LNCAP (cell line): ENCODE measurements around the gene TNS1.

ENCODE experiments used
- CTCF ChIP-seq: fragments of 450-650 bp; IDR thresholded peaks from 2 replicates; pipeline ENCODE4 v1.5.1; 2017; ENCODE audit warnings: mild to moderate bottlenecking

TNS1 gene

GRCh38 chr2:218002845-218003180, at the start of gene TNS1:
TSS of gene TNS1 (minus strand) at chr2:218002995. CDS start at chr2:218002872, 123 bp downstream.
- TF ChIP-seq CTCF: no peak

- TF ChIP-seq CTCF: no peak
These were observed 49.1 kb upstream of the TNS1 start for GRCh38 chr2:218051903-218052302.

GRCh38 chr2:218047536-218048225, 44.9 kb upstream of the TNS1 start:
- no peak for TF ChIP-seq CTCF

- TF ChIP-seq CTCF: no peak
These were observed 43.4 kb upstream of the TNS1 start for GRCh38 chr2:218046238-218046637.

- TF ChIP-seq CTCF: no peak
These were observed 40.9 kb upstream of the TNS1 start for GRCh38 chr2:218043701-218044109.

GRCh38 chr2:218043100-218043499, 40.3 kb upstream of the TNS1 start:
- TF ChIP-seq CTCF: no peak

- TF ChIP-seq CTCF: no peak
These were observed 38.7 kb upstream of the TNS1 start for GRCh38 chr2:218041302-218042168.
